Measurements from ENCODE around the gene TTLL10. TPM values are rescaled to one million over a fixed set of nuclear protein-coding genes. Genes with fewer than 3 reads are reported as not detected.
A peak's percentile ranks its signal among the peaks of the same experiment; 100 is the strongest.

Gene TTLL10
- total RNA-seq, 1 donor from 2014 or later, result 0.71 TPM

GRCh38 chr1:1227386-1227785 is 53.7 kb downstream of the TTLL10 start:
- intact Hi-C loops (cut with DNase I), result no loop called here
- no peak for ATAC-seq
- DNase-seq (ENCODE audit: low spot score), result no peak

GRCh38 chr1:1228187-1228586 is 54.5 kb downstream of the TTLL10 start:
- intact Hi-C loops (cut with DNase I), result no loop called here
- no peak for ATAC-seq
- no peak for DNase-seq (ENCODE audit: low spot score)

- intact Hi-C loops (cut with DNase I), result no loop called here
- DNase-seq (ENCODE audit: low spot score) (no peak), ATAC-seq (no peak)
These were observed 55.1 kb downstream of the TTLL10 start for GRCh38 chr1:1228596-1229321.

- intact Hi-C loops (cut with DNase I), result no loop called here
- DNase-seq (ENCODE audit: low spot score), result no peak
- ATAC-seq, result no peak
These were observed 56.1 kb downstream of the TTLL10 start for GRCh38 chr1:1229770-1230169.

- intact Hi-C loops (cut with DNase I), result no loop called here
- DNase-seq (ENCODE audit: low spot score) (no peak), ATAC-seq (no peak)
These were observed 57.1 kb downstream of the TTLL10 start for GRCh38 chr1:1230656-1231399.

- DNase-seq (ENCODE audit: low spot score) (peak; percentile 98), ATAC-seq (peak; percentile 98)
- intact Hi-C loops (cut with DNase I), result no loop called here
These were observed 57.9 kb downstream of the TTLL10 start, which contains the start of gene SDF4 for GRCh38 chr1:1231400-1232207. Gene SDF4 (minus strand): TSS chr1:1232001. CDS start chr1:1228772, 3,229 bp downstream.

GRCh38 chr1:1232208-1232795 is 58.6 kb downstream of the TTLL10 start, which contains the start of gene B3GALT6:
Gene B3GALT6 (plus strand): TSS chr1:1232237. CDS start chr1:1232279, 42 bp downstream.
- intact Hi-C loops (cut with DNase I), result no loop called here
- DNase-seq (ENCODE audit: low spot score) (peak; percentile 74), ATAC-seq (no peak)

GRCh38 chr1:1232796-1233566 is 59.3 kb downstream of the TTLL10 start:
- ATAC-seq (no peak), DNase-seq (ENCODE audit: low spot score) (no peak)
- intact Hi-C loops (cut with DNase I), result no loop called here

GRCh38 chr1:1233567-1233892 is 59.9 kb downstream of the TTLL10 start:
- intact Hi-C loops (cut with DNase I), result no loop called here
- ATAC-seq (no peak), DNase-seq (ENCODE audit: low spot score) (no peak)

- intact Hi-C loops (cut with DNase I), result no loop called here
- ATAC-seq, result no peak
- DNase-seq (ENCODE audit: low spot score), result no peak
These were observed 60.6 kb downstream of the TTLL10 start for GRCh38 chr1:1234180-1234808.

GRCh38 chr1:1235016-1235744 is 61.5 kb downstream of the TTLL10 start:
- no peak for DNase-seq (ENCODE audit: low spot score)
- intact Hi-C loops (cut with DNase I), result no loop called here
- no peak for ATAC-seq

GRCh38 chr1:1236176-1236763 is 62.6 kb downstream of the TTLL10 start:
- no peak for DNase-seq (ENCODE audit: low spot score)
- no peak for ATAC-seq
- intact Hi-C loops (cut with DNase I), result no loop called here

- peak; percentile 5 for ATAC-seq
- intact Hi-C loops (cut with DNase I), result no loop called here
- DNase-seq (ENCODE audit: low spot score), result no peak
These were observed 63.5 kb downstream of the TTLL10 start for GRCh38 chr1:1236945-1237873.

GRCh38 chr1:1237874-1238701 is 64.4 kb downstream of the TTLL10 start:
- no peak for DNase-seq (ENCODE audit: low spot score)
- no peak for ATAC-seq
- intact Hi-C loops (cut with DNase I), result no loop called here

GRCh38 chr1:1238702-1239178 is 65.1 kb downstream of the TTLL10 start:
- DNase-seq (ENCODE audit: low spot score), result no peak
- ATAC-seq, result no peak
- intact Hi-C loops (cut with DNase I), result no loop called here

Measured in sciatic nerve (tissue), 2 donors.